Endometrial microvascular endothelial cells (primary cell): ENCODE measurements around the gene PPWD1. TPM values are rescaled to one million over a fixed set of nuclear protein-coding genes. Genes with fewer than 3 reads are reported as not detected.
"Not testable (repeated sequence)": the region's sequence is repeated elsewhere in the genome, so short reads cannot be mapped to it uniquely, and the experiment has no call there.

Experiments used
- in situ Hi-C: cut with HindIII; loops from 2 replicates; pipeline ENCODE4 v1.10.0; 2017; ENCODE audit warnings: low sequenced_read_pairs, low pct_unique_long_range_greater_than_20kb; ENCODE audit errors: inconsistent ontology term
- total RNA-seq: library from RNA; depleted of rRNA; stranded (reverse); fragments of >200 nt; gene quantifications from one replicate; pipeline ENCODE4 v1.2.3, GENCODE V29; 2015; ENCODE audit errors: inconsistent ontology term

The PPWD1 gene
- total RNA-seq, 1 donor from 2014 or later, result 36.6 TPM

DNA sequence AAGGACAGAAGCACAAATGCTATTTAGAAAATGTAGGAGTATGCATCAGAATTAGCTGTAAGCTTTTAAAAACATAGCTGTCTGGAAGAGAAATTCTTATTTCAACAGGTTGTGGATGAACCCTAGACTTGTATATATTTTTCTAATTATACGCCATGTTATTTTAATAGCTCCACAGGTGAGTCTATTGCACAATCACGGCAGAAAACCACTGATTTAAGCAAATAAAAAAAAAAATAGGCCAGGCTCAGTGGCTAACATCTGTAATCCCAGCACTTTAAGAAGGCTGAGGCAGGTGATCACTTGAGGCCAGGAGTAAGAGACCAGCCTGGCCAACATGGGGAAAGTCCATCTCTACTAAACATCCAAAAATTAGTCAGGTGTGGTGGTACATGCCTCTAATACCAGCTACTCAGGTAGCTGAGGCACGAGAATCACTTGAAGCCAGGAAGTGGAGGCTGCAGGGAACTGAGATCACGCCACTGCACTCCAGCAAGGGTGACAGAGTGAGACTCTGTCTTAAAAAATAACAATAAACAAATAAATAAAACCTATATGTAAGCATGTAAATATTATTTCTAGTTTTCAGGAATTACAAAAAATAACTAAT lies 49.3 kb downstream of the PPWD1 start:
- in situ Hi-C loops, result no loop called here

DNA sequence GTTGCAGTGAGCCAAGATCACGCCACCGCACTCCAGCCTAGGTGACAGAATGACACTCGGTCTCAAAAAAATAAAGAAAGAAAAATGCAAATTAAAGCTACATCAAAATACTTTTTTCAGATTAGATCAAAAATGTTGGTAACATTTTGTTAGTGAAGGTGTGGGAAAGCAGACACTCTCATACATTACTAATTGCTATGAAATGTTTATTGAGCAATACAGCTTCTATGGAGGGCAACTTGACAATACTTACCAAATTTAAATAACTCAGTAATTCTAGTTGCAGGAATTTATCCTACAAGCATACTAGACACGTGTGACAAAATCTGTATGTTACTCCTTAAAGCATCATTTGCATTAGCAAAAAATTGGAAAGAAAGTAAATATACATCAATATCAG lies 56.9 kb downstream of the PPWD1 start:
- in situ Hi-C loops, result no loop called here

DNA sequence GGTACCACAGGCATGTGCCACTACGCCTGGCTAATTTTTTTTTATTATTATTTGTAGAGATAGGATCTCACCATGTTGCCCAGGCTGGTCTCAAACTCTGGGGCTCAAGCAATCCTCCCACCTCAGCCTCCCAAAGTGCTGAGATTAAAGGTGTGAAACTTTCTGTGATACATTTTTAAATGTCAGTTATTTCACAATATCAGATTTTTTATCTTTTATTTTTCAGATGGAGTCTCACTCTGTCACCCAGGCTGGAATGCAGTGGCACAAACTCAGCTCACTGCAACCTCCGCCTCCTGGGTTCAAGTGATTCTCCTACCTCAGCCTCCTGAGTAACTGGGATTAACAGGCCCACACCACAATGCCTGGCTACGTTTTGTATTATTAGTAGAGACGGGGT lies 58.9 kb downstream of the PPWD1 start:
- in situ Hi-C loops, result not testable (repeated sequence)

DNA sequence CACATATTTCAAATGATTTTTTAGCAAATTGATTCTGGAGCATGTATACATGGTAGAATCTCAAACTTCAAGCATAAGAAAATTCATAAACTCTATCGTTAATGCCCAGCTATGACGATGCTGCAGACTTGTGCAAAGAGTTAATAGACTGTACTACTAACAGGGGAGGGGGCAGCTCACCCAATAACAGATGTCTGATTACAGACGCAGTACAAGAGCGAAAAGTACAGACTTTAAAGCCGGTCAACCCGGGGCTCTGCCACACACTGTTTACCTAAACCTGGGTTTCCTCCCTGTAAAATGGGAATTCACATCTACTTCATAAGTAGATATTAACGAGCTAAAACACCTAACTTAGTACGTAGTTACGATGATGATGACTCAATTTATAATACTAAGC lies 60.4 kb downstream of the PPWD1 start:
- in situ Hi-C loops, result no loop called here

DNA sequence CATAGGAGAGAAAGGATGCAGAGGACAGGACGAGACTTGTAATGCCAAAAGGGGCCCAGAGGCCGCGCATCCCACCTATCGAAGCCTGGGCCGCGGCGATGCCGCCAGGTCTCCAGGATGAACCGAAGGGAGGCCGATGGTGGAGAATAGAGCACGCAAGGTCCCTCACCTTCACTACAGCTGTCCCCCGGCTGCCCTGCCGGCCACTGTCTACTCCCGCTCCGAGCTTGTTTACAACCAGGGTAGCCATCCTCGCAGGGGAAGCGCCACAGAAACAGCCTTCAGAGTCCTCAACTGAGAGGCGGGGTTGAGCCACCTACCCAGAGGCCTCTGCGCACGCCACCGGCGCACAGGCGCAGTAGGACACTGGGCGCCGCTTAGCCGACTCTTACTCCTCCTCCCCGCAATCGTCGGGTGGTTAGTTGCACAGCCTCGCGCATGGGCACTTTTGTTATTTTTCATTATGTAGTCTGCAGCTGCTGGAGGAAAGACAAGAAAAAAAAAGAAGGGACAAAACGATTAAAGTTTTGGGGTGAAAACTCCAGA lies 61.0 kb downstream of the PPWD1 start, which contains the start of gene TRIM23:
TSS of gene TRIM23 (minus strand) at position 309 of the 546 bp plus-strand sequence. CDS start at position 250, 59 bp downstream.
- in situ Hi-C loops, result no loop called here

DNA sequence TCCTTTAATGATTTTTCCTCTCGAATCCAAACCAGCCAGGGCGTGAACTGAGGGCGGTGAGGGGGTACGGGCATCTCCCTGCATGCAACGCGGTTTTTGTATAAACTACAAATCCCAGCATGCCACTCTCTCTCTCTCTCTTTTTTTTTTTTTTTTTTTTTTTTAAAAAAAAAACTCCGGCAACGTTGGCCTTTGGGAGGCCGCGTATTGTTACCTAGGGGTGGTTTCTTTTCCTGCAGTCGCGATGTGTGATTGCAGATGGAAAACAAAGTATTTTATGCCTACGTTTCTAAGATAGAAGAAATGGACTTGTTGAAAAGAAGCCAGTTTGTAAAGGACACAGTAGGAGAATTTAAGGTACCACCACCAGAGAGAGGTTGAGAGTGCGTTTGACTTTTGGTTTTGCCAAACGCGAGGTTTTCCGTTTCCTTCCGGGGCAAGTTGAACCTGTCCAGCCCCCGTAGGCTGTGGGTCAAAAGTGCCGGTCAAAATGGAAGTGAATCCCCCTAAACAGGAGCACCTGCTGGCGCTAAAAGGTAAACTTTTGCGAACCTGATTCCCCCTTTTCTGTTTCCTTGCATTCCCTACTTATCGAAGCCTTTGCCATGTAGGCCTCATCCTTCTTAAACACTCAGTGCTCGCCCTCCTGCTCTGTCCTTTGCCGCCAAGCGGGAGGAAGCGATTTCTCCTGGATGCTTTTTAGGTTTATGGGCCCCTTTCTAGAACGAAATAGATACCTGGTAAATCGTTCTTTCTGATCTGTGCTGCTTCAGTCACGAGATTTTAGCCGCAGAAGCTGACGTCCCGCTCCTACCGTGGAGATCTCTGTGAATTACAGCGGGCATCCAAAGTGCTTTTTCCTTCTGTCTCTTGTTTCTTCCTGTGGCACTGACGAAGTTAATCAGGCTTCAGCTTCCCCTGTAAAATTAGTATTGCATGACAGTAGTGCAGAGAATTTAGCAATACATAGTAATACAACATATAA lies 61.8 kb downstream of the PPWD1 start, which contains the start of the genes SHLD3 and TRAPPC13:
TSS of gene SHLD3 (plus strand) at position 457 of the 985 bp plus-strand sequence. CDS start 4,561 bp downstream, outside the sequence.
TSS of gene TRAPPC13 (plus strand) at position 457 of the 985 bp plus-strand sequence. CDS start at position 491, 34 bp downstream.
- in situ Hi-C loops, result no loop called here

DNA sequence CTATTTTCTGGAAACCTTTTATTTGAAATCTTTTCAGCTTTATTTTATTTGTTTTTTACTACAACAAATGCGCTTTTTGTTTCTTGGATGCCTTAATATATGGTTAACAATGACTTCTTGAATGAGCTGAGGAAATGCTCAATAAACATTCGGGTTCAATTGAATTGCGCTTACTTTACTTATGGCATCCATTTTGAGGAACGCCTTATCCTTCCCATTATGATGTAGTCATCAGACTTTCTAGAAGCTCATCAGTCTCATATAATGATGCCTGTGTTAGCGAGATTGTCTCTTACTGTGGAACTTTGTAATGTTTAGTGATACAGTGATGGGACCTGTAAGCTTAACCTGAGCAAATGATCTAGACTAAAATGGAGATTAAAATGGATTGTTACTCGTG lies 62.6 kb downstream of the PPWD1 start:
- in situ Hi-C loops, result no loop called here

DNA sequence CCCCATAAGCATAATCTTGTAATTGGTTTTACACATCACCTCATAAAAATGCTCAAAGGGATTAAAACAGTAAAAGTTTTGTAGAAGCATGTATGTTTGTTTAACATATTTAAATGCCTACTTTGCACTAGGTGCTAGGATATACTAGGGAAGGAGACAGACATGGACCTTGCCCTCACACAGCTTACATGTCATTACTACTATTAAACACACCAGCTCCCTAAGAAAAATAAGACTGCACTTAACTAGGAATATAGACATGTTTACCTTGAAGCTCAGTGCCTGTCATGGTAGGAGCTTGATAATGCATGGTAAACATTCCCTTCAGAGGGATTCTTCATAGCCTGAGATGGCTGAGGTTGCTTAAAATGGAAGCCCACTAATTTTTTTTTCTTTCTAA lies 67.9 kb downstream of the PPWD1 start:
- in situ Hi-C loops, result no loop called here

Other genes starting within 250 kb of the PPWD1 start
- gene ADAMTS6, start 81.4 kb upstream of the PPWD1 start, total RNA-seq, result 26.0 TPM
- 22.5 TPM for gene CENPK, start 128 bp upstream of the PPWD1 start, total RNA-seq
- 9.2 TPM for gene TRIM23, start 61.0 kb downstream of the PPWD1 start, total RNA-seq
- 1.1 TPM for gene SHLD3, start 61.7 kb downstream of the PPWD1 start, total RNA-seq
- 15.2 TPM for gene TRAPPC13, start 61.7 kb downstream of the PPWD1 start, total RNA-seq
- gene SGTB, start 158.8 kb downstream of the PPWD1 start, total RNA-seq, result 13.9 TPM
- gene NLN, start 158.9 kb downstream of the PPWD1 start, total RNA-seq, result 52.0 TPM